Heart left ventricle (tissue), 16 donors: Measurements from ENCODE around the gene PDCD2L. TPM values are rescaled to one million over a fixed set of nuclear protein-coding genes. Genes with fewer than 3 reads are reported as not detected.
"Not testable (repeated sequence)": the region's sequence is repeated elsewhere in the genome, so short reads cannot be mapped to it uniquely, and the experiment has no call there.

Experiments used
- ATAC-seq, 4 donors: fragments of 200-7000 bp; cut with Tn5 transposase; one replicate each; pipeline ENCODE4 v1.9.1; 2020 to 2022; ENCODE audit warnings: moderate library complexity in 4 of 4, mild to moderate bottlenecking in 3 of 4, moderate number of reproducible peaks in 1 of 4
- DNase-seq, 5 donors: peaks; one replicate each; pipeline ENCODE4 v3.0.0-alpha.2; 2020
- H3K27ac ChIP-seq, 12 donors: fragments of 200-600 bp; sonication (generic) in 4 of 12; one replicate each; pipeline versions ENCODE4 v1.5.0 to v1.8.0; 2016 to 2022; ENCODE audit warnings: mild to moderate bottlenecking in 2 of 12
- H3K27me3 ChIP-seq, 9 donors: fragments of 200-600 bp; sonication (generic) in 2 of 9; one replicate each; pipeline versions ENCODE4 v1.5.1 to v1.8.0; 2016 to 2022; ENCODE audit warnings: mild to moderate bottlenecking in 3 of 9
- H3K36me3 ChIP-seq, 9 donors: fragments of 200-600 bp; sonication (generic) in 2 of 9; one replicate each; pipeline versions ENCODE4 v1.5.0 to v1.8.0; 2018 to 2022; ENCODE audit warnings: mild to moderate bottlenecking in 2 of 9
- H3K4me1 ChIP-seq, 12 donors: fragments of 200-600 bp; sonication (generic) in 4 of 12; one replicate each; pipeline versions ENCODE4 v1.5.0 to v1.8.0; 2016 to 2022; ENCODE audit warnings: mild to moderate bottlenecking in 3 of 12
- H3K4me3 ChIP-seq, 12 donors: fragments of 200-600 bp; sonication (generic) in 4 of 12; one replicate each; pipeline versions ENCODE4 v1.5.0 to v1.8.0; 2017 to 2022; ENCODE audit warnings: mild to moderate bottlenecking in 9 of 12, moderate library complexity in 4 of 12
- H3K9me3 ChIP-seq, 12 donors: fragments of 200-600 bp; sonication (generic) in 4 of 12; one replicate each; pipeline versions ENCODE4 v1.5.0 to v1.8.0; 2016 to 2022; ENCODE audit warnings: mild to moderate bottlenecking in 1 of 12
- CTCF ChIP-seq, 12 donors: fragments of 200-600 bp; sonication (generic) in 4 of 12; IDR thresholded peaks; one replicate each; pipeline versions ENCODE4 v1.5.0 to v1.8.0; 2018 to 2022; ENCODE audit warnings: antibody characterized with exemption in 12 of 12, mild to moderate bottlenecking in 5 of 12
- POLR2A ChIP-seq, 2 donors: fragments of 450-650 bp; IDR thresholded peaks; one replicate each; pipeline ENCODE4 v1.6.1; 2017; ENCODE audit warnings: antibody characterized with exemption in 2 of 2, mild to moderate bottlenecking in 2 of 2, moderate library complexity in 2 of 2
- WGBS, 4 donors: extraction: QIAGEN DNeasy Blood & Tissue Kit in 2 of 4; methylation state at CpG; one replicate each; pipeline versions ENCODE4 v1.1.5 to v1.1.7; 2013 to 2018; 5-methylcytosine and 5-hydroxymethylcytosine counted together
- intact Hi-C, 10 donors: fragments of 100-400 bp; cut with DNase I; formaldehyde crosslinking; loops; one replicate each; pipeline versions ENCODE4 v1.11.1 to v1.14.2; 2022
- polyA plus RNA-seq, 2 donors: library from polyadenylated mRNA; stranded (reverse); fragments of 200-250 nt; gene quantifications; one replicate each; pipeline ENCODE4 v1.2.3, GENCODE V29; 2013
- total RNA-seq, 9 donors: library from RNA; depleted of rRNA in 2 of 9; stranded (reverse); fragments of >200 nt in 2 of 9; fragmentation: NEBNext Ultra II Directional in 3 of 9; extraction: Animal tissue kit (Norgen Biotek cat#: 25700) in 3 of 9; gene quantifications; one replicate each; pipeline versions ENCODE4 v1.1.0 to v1.2.4, GENCODE V29; 2016 to 2023
- donor health status: ischemic (EF 13 %, LVEDD 7.1; RV severe dilation, severe dysfunction).
- donor health status: healthy with polysubstance abuse.
- donor health status: DM: no; HTN: yes; CAD: no.
- donor health status: DM: no; HTN: no; CAD: no.
- donor health status: ischemic (EF 25% LVEDD 6.9; RV normal size, moderate dysfunction).
- donor health status: ischemic (EF 25% LVEDD 5.7; RV mildly dilated, moderate dysfunction).
- donor health status: healthy.
- donor health status: DM: yes; HTN: yes; CAD: no.
- donor health status: ischemic (EF 35%, LVEDD 5.7; RV mildly dilated, moderate dysfunction).
- donor health status: nonischemic (EF 11% LVEDD 7.7; RV severe dilation, severe dysfunction).
- donor health status: DM: yes; HTN: yes; CAD: no.
- donor health status: PGD.
- donor health status: ischemic (EF 29% LVEDD 5.4; RV normal size, mild dysfunction).
- donor health status: nonischemic (EF 23%, LVEDD 6.1; RV moderate dilation, normal function).

PDCD2L gene
- total and polyA plus RNA-seq, 11 donors: 6.2 to 16.7 (median 8.0) TPM

GRCh38 chr19:34399886-34400285 is 4.3 kb upstream of the PDCD2L start:
- TF ChIP-seq POLR2A (IDR thresholded peaks at IDR 0.05) (no peak), CTCF (IDR thresholded peaks at IDR 0.05) (no peak)
- Histone ChIP-seq H3K36me3 (peaks cover 0 to 70% (median 63%) of the 10 kb centered on the region in 9 donors), H3K9me3 (no peaks in the 10 kb centered on the region), H3K4me3 (no peak overlapping the region), H3K27me3 (no peaks in the 10 kb centered on the region), H3K27ac (no peak overlapping the region), H3K4me1 (peaks cover 0 to 9% (median 4%) of the 10 kb centered on the region in 12 donors)
- no peak for DNase-seq
- no peak for ATAC-seq
- WGBS, 4 donors: 79 to 85% (median 81%) methylated on average over 9 of the region's 9 CpGs
- intact Hi-C loops: no loop called here

- H3K4me3 ChIP-seq, intact Hi-C loops, H3K27me3 ChIP-seq, ATAC-seq, H3K9me3 ChIP-seq, H3K27ac ChIP-seq, DNase-seq: not testable (repeated sequence)
- Histone ChIP-seq H3K4me1 (peaks cover 0 to 11% (median 5%) of the 10 kb centered on the region in 12 donors), H3K36me3 (peaks cover 0 to 60% (median 55%) of the 10 kb centered on the region in 9 donors)
- WGBS, 4 donors: 95 to 97% (median 95%) methylated on average over 8 of the region's 8 CpGs
These were observed 3.4 kb upstream of the PDCD2L start for GRCh38 chr19:34400844-34401243.

- TF ChIP-seq POLR2A (IDR thresholded peaks at IDR 0.05): no peak
- TF ChIP-seq CTCF (IDR thresholded peaks at IDR 0.05): no peak
- no peak overlapping the region for H3K4me3 ChIP-seq
- 88 to 92% (median 91%) methylated on average over 8 of the region's 8 CpGs for WGBS, 4 donors
- peaks cover 0 to 11% (median 5%) of the 10 kb centered on the region in 12 donors for H3K4me1 ChIP-seq
- intact Hi-C loops: no loop called here
- H3K27me3 ChIP-seq: no peaks in the 10 kb centered on the region
- ATAC-seq: no peak
- H3K9me3 ChIP-seq: no peaks in the 10 kb centered on the region
- H3K36me3 ChIP-seq: peaks cover 0 to 48% (median 42%) of the 10 kb centered on the region in 9 donors
- no peak overlapping the region for H3K27ac ChIP-seq
- DNase-seq: no peak
These were observed 2.1 kb upstream of the PDCD2L start for GRCh38 chr19:34402074-34402600.

- WGBS, 4 donors: 37 to 39% (median 38%) methylated on average over 6 of the region's 6 CpGs
- H3K4me3 ChIP-seq: peak overlapping the region; percentile 70 to 96 (median 89)
- no peak for DNase-seq
- H3K36me3 ChIP-seq: peaks cover 0 to 33% (median 27%) of the 10 kb centered on the region in 9 donors
- TF ChIP-seq CTCF (IDR thresholded peaks at IDR 0.05) (no peak), POLR2A (IDR thresholded peaks at IDR 0.05) (no peak)
- no peaks in the 10 kb centered on the region for H3K9me3 ChIP-seq
- H3K4me1 ChIP-seq: peaks cover 0 to 11% (median 5%) of the 10 kb centered on the region in 12 donors
- H3K27ac ChIP-seq: peak overlapping the region in 9 of 12 donors; percentile 4 to 76 (median 56)
- ATAC-seq: no peak
- intact Hi-C loops: loop anchor here in 1 of 10 donors (2.0 kb wide), 1 partner anchor 27 kb away; no protein-coding TSS in a partner anchor
- no peaks in the 10 kb centered on the region for H3K27me3 ChIP-seq
These were observed 453 bp upstream of the PDCD2L start for GRCh38 chr19:34403784-34404108.
